NCI-H2196 (cell line): Measurements from ENCODE around the gene COL27A1.
A peak's percentile ranks its signal among the peaks of the same experiment; 100 is the strongest.
"Not testable (repeated sequence)": the region's sequence is repeated elsewhere in the genome, so short reads cannot be mapped to it uniquely, and the experiment has no call there.

ENCODE experiments used
- DNase-seq: peaks from one replicate; lab custom pipeline; 2025; ENCODE audit not compliant: unreplicated experiment; lab: John Stamatoyannopoulos, UW

Gene COL27A1

GRCh38 chr9:114180696-114181606 lies 25.6 kb downstream of the COL27A1 start:
- DNase-seq = no peak

GRCh38 chr9:114181607-114182409 lies 26.5 kb downstream of the COL27A1 start:
- DNase-seq = no peak

DNA sequence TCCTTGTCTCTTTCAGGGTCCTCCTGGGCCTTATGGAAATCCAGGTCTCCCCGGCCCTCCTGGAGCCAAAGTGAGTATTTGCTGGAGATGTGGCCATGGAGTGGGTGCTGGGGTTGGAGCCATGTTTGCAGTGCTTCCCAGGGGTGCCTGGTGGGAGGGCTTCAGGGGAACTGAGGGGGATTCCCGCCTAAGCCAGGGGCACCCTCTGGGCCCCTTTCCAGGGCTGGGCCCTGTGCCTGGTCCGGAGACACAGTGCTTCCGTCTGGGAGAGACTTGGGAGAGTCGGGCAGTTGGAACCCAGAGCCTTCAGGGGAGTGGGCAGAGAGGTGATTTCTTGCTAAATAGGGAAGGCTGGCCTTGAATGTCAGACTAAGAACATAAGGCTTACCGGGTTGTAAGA lies 27.7 kb downstream of the COL27A1 start:
- DNase-seq = no peak

DNA sequence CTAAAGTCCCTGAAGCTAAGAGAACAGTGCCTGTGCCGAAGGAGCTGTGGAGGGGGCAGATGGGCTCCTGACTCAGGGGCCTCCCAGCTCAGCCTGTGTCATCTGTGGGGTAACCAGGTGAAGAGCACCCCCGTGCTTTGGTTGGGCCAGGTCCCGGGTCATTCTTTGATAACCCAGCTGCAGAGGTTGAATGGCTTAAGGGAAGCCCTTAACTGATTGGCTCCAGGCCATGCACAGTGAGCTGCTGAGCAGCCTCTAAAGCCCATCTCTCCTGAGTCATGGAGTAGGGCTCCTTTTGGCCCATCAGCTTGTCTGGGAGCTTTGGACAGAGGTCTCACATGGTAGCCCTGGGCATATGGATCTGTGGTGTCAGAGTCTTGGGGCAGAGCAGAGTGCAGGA lies 28.7 kb downstream of the COL27A1 start:
- DNase-seq = peak; percentile 19

GRCh38 chr9:114184866-114185265 lies 29.5 kb downstream of the COL27A1 start:
- DNase-seq = no peak

GRCh38 chr9:114185570-114186490 lies 30.5 kb downstream of the COL27A1 start:
- no peak for DNase-seq

DNA sequence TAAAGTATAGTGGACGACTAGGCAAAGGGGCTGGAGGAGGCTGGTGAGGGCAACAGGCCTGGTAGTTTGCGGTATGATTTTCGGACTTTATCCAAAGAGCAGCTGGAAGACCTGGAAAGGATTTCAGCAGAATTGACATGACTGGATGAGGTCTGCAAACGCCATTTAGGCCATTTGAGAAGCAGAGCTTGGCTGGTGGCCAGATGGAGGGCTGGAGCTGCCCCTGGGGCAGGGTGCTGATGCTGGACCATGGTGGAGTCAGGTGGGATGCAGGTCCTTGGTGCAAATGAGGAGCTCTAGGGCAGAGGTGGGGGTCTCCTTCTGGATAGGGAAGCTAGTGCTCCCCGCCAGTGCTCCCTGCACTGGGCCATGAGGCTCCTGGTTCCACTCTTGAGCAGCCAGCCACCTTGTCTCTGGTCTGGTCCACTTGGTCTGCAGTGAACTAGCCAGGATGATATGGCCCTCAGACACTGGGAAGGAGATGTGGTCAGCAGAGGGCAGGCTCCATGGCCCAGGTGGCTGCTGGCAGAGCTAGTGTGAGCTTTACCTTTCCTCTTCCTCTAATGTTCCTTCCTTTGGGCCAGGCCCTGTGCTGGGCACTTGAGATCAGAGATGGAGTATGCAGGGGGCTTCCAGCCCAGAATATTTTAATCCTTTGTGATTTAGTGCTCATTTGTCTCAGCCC lies 31.4 kb downstream of the COL27A1 start:
- no peak for DNase-seq

DNA sequence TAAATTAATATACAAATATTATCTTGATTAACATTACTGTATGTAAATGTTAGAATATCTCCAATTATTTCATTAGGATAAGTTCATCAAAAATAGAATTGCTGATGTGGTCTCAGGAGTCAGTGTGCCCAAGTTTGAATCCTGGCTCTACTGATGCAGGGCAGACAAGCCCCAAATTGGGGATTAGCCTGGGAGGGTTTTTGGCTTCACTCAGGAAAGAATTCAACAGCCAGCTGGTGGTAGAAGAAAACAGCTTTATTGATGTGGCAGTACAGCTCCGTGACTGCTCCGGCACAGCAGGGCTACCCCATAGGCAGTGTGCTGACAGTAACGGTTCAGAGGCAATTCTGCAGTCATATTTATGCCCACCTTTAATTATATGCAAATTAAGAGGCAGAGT lies 32.5 kb downstream of the COL27A1 start:
- no peak for DNase-seq

- no peak for DNase-seq
Measured at GRCh38 chr9:114189823-114190562, 34.7 kb downstream of the COL27A1 start.

DNA sequence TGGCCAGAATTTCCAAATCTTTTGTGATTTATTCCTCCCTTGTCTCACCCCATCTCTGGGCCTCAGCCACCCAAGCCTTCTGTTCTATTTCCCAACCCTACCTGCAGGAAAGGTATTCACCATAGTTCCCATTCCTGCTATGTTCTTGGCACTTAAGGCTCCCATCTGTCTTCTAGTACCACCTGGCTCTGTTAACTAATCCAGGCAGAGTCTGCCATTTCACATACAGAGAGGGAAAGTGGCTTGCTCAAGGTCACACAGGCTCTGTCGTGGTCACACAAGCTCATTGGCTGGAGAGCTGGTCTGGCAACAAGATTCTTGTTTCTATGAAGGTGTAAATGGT lies 35.2 kb downstream of the COL27A1 start:
- no peak for DNase-seq

- not testable (repeated sequence) for DNase-seq
Measured at GRCh38 chr9:114191402-114191801, 36.1 kb downstream of the COL27A1 start.

DNA sequence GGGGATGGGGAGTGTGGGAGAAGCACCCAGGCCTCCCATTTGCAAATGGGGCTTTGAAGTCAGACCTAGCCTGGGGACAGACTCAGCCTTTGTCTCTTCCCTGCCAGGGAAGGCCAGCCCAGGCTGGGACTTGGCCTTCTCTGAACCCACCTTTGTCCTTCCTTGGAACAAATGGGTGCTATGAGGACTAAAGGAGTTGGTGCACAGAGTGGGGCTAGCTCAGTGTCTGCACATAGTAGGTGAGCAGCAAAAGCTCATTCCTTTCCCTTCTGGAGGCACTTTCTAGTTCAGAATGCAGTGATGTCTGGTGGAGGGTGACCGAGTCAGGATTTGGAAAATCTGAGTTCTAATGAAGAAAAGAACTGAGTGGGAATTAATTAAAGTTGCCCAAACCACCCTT lies 37.2 kb downstream of the COL27A1 start:
- no peak for DNase-seq

GRCh38 chr9:114193090-114193489 lies 37.8 kb downstream of the COL27A1 start:
- no peak for DNase-seq

DNA sequence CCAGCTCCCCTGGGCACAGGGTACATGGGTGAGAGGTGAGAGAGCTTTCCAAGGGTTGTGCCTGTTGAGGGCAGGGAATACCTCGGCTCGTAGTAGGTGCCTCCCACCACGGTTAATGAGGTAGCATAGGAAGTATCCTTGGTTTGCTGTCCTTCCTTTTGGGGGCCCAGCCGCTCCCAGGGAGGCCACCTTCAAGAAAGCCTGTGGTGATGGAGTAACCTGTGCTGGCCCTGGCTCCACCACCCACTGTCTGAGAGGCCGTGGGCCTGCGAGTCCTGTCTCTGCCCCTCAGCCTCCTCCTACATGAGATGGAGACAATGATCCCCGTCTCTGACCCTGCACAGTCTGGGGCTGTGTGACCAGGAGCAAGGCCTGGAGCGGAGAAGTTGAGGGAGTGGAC lies 40.8 kb downstream of the COL27A1 start:
- no peak for DNase-seq

DNA sequence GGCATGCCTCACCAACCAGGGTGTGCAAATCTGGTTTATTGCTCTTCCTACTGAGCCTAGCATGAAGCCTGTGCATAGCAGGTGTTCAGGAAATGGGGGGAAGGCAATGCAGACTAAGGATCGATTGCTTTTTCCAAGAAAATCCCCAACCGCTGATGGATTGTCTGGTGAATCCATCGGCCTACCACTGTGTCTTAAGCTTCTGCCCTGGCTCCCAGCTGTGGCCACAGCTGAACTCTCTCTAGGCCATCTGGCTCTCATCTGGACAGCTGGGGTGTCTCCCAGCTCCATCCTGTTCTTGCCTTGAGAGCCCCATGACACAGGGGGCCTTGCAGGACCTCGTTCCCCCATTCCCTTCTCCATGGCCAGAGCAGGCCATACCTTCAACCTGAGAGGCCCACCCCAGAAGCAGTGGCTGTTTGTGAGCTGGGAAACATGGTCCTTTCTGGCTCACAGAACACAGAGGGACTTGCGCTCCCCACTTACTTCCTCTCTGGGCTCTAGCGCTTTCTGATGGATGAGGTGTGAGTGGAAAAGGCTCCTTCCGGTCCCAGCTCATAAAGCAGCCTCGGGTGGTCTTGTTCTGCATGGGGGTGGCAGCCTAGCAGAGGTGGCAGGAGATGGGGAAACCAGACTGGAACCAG lies 41.8 kb downstream of the COL27A1 start:
- DNase-seq = no peak

DNA sequence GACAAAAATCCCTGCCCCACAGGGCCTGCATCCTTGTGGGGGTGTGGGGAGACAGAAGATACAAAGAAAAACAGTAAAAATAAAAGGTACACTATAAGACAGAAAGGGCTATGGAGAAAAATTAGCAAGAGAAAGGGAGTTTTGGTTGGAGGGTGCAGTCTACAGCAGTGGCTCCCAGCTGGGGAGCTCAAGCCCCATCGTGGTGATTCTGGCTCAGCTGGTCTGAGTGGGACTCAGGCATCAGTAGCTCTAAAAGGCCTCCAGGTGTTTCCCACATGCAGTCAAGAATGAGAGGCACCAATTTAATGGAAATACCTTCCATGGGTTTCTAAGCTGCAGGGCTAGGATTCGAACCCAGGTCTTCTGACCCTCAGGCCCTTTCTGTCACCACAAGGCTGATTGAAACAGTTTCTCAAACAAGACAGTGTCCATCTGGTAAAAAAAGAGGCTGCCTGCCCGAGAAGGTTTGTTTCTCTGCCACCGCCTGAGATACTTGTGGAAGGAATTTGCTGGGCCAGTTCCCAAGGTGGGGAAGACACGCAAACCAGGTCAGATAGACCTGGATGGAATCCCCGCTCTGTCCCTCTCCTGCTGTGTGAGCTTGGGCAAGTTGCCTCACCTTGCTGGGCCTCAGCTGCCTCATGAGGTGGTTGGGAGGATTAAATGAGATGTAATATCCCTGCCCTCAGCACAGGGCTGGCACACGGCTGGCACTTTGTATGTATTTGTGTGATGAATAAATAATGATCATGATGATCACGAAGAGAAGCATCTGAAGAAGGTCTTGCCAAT lies 43.1 kb downstream of the COL27A1 start:
- no peak for DNase-seq

GRCh38 chr9:114200721-114201300 lies 45.5 kb downstream of the COL27A1 start:
- DNase-seq = no peak

GRCh38 chr9:114202396-114202795 lies 47.1 kb downstream of the COL27A1 start:
- DNase-seq = no peak
